Trophoblast cell (in vitro differentiated cells and primary cell): ENCODE results near the gene RETREG1.

Source experiments
- DNase-seq, 2 donors: peaks; one replicate each; pipeline ENCODE4 v3.0.0-alpha.2; 2016
- H2AFZ ChIP-seq: 2 replicates; pipeline ENCODE4 v1.6.1; 2013; ENCODE audit warnings: low read length, moderate library complexity, mild to moderate bottlenecking; ENCODE audit not compliant: insufficient read depth, poor library complexity
- H2AK5ac ChIP-seq: 2 replicates; pipeline ENCODE4 v1.6.1; 2013; ENCODE audit warnings: mild to moderate bottlenecking, low read length
- H2BK120ac ChIP-seq: 2 replicates; pipeline ENCODE4 v1.6.1; 2013; ENCODE audit warnings: low read length, mild to moderate bottlenecking, moderate library complexity; ENCODE audit not compliant: insufficient read depth, poor library complexity
- H2BK12ac ChIP-seq: 2 replicates; pipeline ENCODE4 v1.6.1; 2013; ENCODE audit warnings: mild to moderate bottlenecking, low read length, moderate library complexity
- H2BK5ac ChIP-seq: 2 replicates; pipeline ENCODE4 v1.6.1; 2013; ENCODE audit warnings: low read length, low read depth, moderate library complexity, mild to moderate bottlenecking; ENCODE audit not compliant: poor library complexity
- H3K14ac ChIP-seq: 2 replicates; pipeline ENCODE4 v1.6.1; 2013; ENCODE audit warnings: mild to moderate bottlenecking, low read length
- H3K18ac ChIP-seq: 2 replicates; pipeline ENCODE4 v1.6.1; 2013; ENCODE audit warnings: mild to moderate bottlenecking, low read length
- H3K23ac ChIP-seq: 2 replicates; pipeline ENCODE4 v1.6.1; 2013; ENCODE audit warnings: low read length
- H3K27ac ChIP-seq: 2 replicates; pipeline ENCODE4 v1.5.1; 2013; ENCODE audit warnings: low read depth, mild to moderate bottlenecking, inconsistent platforms, low read length, moderate library complexity
- H3K27me3 ChIP-seq: 2 replicates; pipeline ENCODE4 v1.6.1; 2013; ENCODE audit warnings: inconsistent platforms, mild to moderate bottlenecking, low read length, moderate library complexity; ENCODE audit not compliant: insufficient read depth
- H3K36me3 ChIP-seq, 2 experiments: 1 replicate in 1 of 2; 2 replicates in 1 of 2; pipeline ENCODE4 v1.6.1; 2013; ENCODE audit warnings: low read length in 2 of 2, mild to moderate bottlenecking in 2 of 2, moderate library complexity in 1 of 2; ENCODE audit not compliant: insufficient read depth in 2 of 2, control insufficient read depth in 1 of 2
- H3K4ac ChIP-seq: 2 replicates; pipeline ENCODE4 v1.6.1; 2013; ENCODE audit warnings: low read depth, mild to moderate bottlenecking, low read length, moderate library complexity
- H3K4me1 ChIP-seq, 2 experiments: 1 replicate in 1 of 2; 2 replicates in 1 of 2; pipeline ENCODE4 v1.6.1; 2013; ENCODE audit warnings: low read length in 2 of 2, mild to moderate bottlenecking in 2 of 2, moderate library complexity in 1 of 2; ENCODE audit not compliant: insufficient read depth in 2 of 2, control insufficient read depth in 1 of 2
- H3K4me2 ChIP-seq: 2 replicates; pipeline ENCODE4 v1.6.1; 2013; ENCODE audit warnings: inconsistent platforms, mild to moderate bottlenecking, low read length, moderate library complexity
- H3K4me3 ChIP-seq: 2 replicates; pipeline ENCODE4 v1.5.1; 2013; ENCODE audit warnings: mild to moderate bottlenecking, low read depth, low read length, inconsistent platforms
- H3K79me1 ChIP-seq: one replicate; pipeline ENCODE4 v1.6.1; 2013; ENCODE audit warnings: low read length
- H3K79me2 ChIP-seq: 2 replicates; pipeline ENCODE4 v1.6.1; 2013; ENCODE audit warnings: low read length, mild to moderate bottlenecking; ENCODE audit not compliant: control insufficient read depth, insufficient read depth, poor library complexity
- H3K9ac ChIP-seq: 2 replicates; pipeline ENCODE4 v1.6.1; 2013; ENCODE audit warnings: mild to moderate bottlenecking, low read length
- H3K9me3 ChIP-seq: 2 replicates; pipeline ENCODE4 v1.6.1; 2013; ENCODE audit warnings: low read depth, mild to moderate bottlenecking, control low read depth, inconsistent platforms, low read length; ENCODE audit not compliant: insufficient read depth
- H4K12ac ChIP-seq: 2 replicates; pipeline ENCODE4 v1.6.1; 2013; ENCODE audit warnings: low read depth, mild to moderate bottlenecking, low read length, moderate library complexity
- H4K8ac ChIP-seq: 2 replicates; pipeline ENCODE4 v1.6.1; 2013; ENCODE audit warnings: low read depth, mild to moderate bottlenecking, low read length, moderate library complexity
- H4K91ac ChIP-seq: one replicate; pipeline ENCODE4 v1.6.1; 2013; ENCODE audit warnings: low read depth, mild to moderate bottlenecking, low read length, moderate library complexity
- WGBS: extraction: QIAGEN DNeasy Blood & Tissue Kit; methylation state at CpG from one replicate; pipeline ENCODE4 v1.1.7; 2013; ENCODE audit warnings: missing lambda C conversion rate; ENCODE audit not compliant: insufficient read length, insufficient coverage; ENCODE audit errors: extremely low coverage; 5-methylcytosine and 5-hydroxymethylcytosine counted together

The RETREG1 gene

GRCh38 chr5:16455668-16456067 lies 161.1 kb downstream of the RETREG1 start:
- Histone ChIP-seq H3K9ac (no peak overlapping the region), H4K8ac (no peak overlapping the region), H3K27ac (no peak overlapping the region), H3K79me1 (no peaks in the 10 kb centered on the region), H3K4me1 (peaks cover 0 to 2% of the 10 kb centered on the region in 2 experiments), H2AFZ (no peak overlapping the region), H2BK120ac (no peak overlapping the region), H4K12ac (no peak overlapping the region), H3K4ac (peak overlapping the region; percentile 17), H3K27me3 (no peaks in the 10 kb centered on the region), H3K79me2 (no peaks in the 10 kb centered on the region), H3K4me3 (no peak overlapping the region), H3K18ac (no peak overlapping the region), H4K91ac (no peak overlapping the region), H2AK5ac (no peak overlapping the region), H3K9me3 (no peaks in the 10 kb centered on the region), H3K36me3 (peaks cover 2 to 27% of the 10 kb centered on the region in 2 experiments), H2BK12ac (no peak overlapping the region), H3K23ac (no peak overlapping the region), H2BK5ac (no peak overlapping the region), H3K14ac (no peak overlapping the region), H3K4me2 (no peak overlapping the region)
- DNase-seq = peak in 1 of 2 donors; percentile 21
- WGBS = no CpG with 5 or more reads among the region's 5 CpGs

DNA sequence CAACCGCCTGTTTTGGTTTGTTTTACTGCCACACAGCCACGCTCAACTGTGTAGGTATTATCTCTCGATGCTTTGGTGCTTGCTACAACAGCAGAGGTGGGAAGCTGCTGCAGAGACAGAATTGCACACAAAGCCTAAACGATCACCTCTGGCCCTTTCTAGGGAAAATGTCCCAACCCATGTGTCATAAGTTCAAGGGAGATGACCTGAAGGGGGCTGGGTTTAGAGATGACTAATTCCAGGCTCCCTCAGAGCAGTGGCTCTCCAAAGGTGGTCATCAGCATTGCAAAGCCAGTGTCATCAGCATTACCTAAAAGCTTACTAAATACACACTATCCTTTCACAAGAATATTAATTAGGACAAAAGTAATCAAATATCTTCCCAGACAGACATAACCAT lies 162.1 kb downstream of the RETREG1 start:
- H3K4me1 ChIP-seq = peaks cover 0 to 2% of the 10 kb centered on the region in 2 experiments
- no peaks in the 10 kb centered on the region for H3K27me3 ChIP-seq
- no peak overlapping the region for H3K9ac ChIP-seq
- no peak overlapping the region for H2BK12ac ChIP-seq
- no peak overlapping the region for H3K23ac ChIP-seq
- H2BK5ac ChIP-seq = no peak overlapping the region
- no peak overlapping the region for H2AFZ ChIP-seq
- no peak overlapping the region for H2BK120ac ChIP-seq
- peak in 1 of 2 donors; percentile 23 for DNase-seq
- H3K79me2 ChIP-seq = no peaks in the 10 kb centered on the region
- WGBS = no CpG with 5 or more reads among the region's 4 CpGs
- no peak overlapping the region for H3K18ac ChIP-seq
- H3K4ac ChIP-seq = no peak overlapping the region
- H3K36me3 ChIP-seq = peaks cover 4 to 36% of the 10 kb centered on the region in 2 experiments
- H3K79me1 ChIP-seq = no peaks in the 10 kb centered on the region
- H4K91ac ChIP-seq = no peak overlapping the region
- no peak overlapping the region for H3K4me3 ChIP-seq
- no peaks in the 10 kb centered on the region for H3K9me3 ChIP-seq
- H4K8ac ChIP-seq = no peak overlapping the region
- H2AK5ac ChIP-seq = no peak overlapping the region
- H3K27ac ChIP-seq = no peak overlapping the region
- H3K14ac ChIP-seq = no peak overlapping the region
- H3K4me2 ChIP-seq = no peak overlapping the region
- H4K12ac ChIP-seq = no peak overlapping the region

- Histone ChIP-seq H3K79me1 (no peaks in the 10 kb centered on the region), H4K8ac (no peak overlapping the region), H2BK12ac (no peak overlapping the region), H3K14ac (no peak overlapping the region), H3K9me3 (no peaks in the 10 kb centered on the region), H2BK120ac (no peak overlapping the region), H2AFZ (no peak overlapping the region), H3K27me3 (no peaks in the 10 kb centered on the region), H2BK5ac (no peak overlapping the region), H4K91ac (no peak overlapping the region), H3K79me2 (no peaks in the 10 kb centered on the region), H3K9ac (no peak overlapping the region), H3K4me3 (no peak overlapping the region), H3K4ac (no peak overlapping the region), H3K36me3 (peaks cover 8 to 41% of the 10 kb centered on the region in 2 experiments), H3K27ac (no peak overlapping the region), H3K4me1 (peaks cover 0 to 2% of the 10 kb centered on the region in 2 experiments), H3K23ac (no peak overlapping the region), H3K4me2 (no peak overlapping the region), H2AK5ac (no peak overlapping the region), H3K18ac (no peak overlapping the region), H4K12ac (no peak overlapping the region)
- DNase-seq = no peak
Measured at GRCh38 chr5:16453609-16454008, 163.2 kb downstream of the RETREG1 start.

- no peaks in the 10 kb centered on the region for H3K79me1 ChIP-seq
Measured at GRCh38 chr5:16450163-16450562, 166.6 kb downstream of the RETREG1 start.

More at GRCh38 chr5:16450163-16450562, 166.6 kb downstream of the RETREG1 start:
- Histone ChIP-seq H3K14ac (no peak overlapping the region), H3K79me2 (no peaks in the 10 kb centered on the region), H2BK5ac (no peak overlapping the region), H4K91ac (no peak overlapping the region), H2BK120ac (no peak overlapping the region), H3K9ac (no peak overlapping the region), H2AK5ac (no peak overlapping the region), H4K8ac (no peak overlapping the region), H2BK12ac (no peak overlapping the region), H3K4me1 (no peaks in the 10 kb centered on the region), H3K9me3 (peaks cover 1% of the 10 kb centered on the region), H2AFZ (no peak overlapping the region), H3K4me3 (no peak overlapping the region), H3K23ac (no peak overlapping the region), H3K4ac (no peak overlapping the region), H3K36me3 (peaks cover 13 to 38% of the 10 kb centered on the region in 2 experiments), H3K27ac (no peak overlapping the region), H3K4me2 (no peak overlapping the region), H3K27me3 (no peaks in the 10 kb centered on the region), H3K18ac (no peak overlapping the region), H4K12ac (no peak overlapping the region)
- WGBS = no CpG with 5 or more reads among the region's 2 CpGs
- no peak for DNase-seq
